SK-N-SH (cell line): ENCODE results near the gene HMGB2. TPM values are rescaled to one million over a fixed set of nuclear protein-coding genes. Genes with fewer than 3 reads are reported as not detected.

Experiments used
- CTCF ChIA-PET: fragments of 300-600, 350-600 bp; formaldehyde crosslinking; extraction: SDS; loops from one replicate; lab custom pipeline; 2021; lab: Yijun Ruan, JAX
- POLR2A ChIA-PET: fragments of 350-600 bp; sonication (Branson Sonifier 250); formaldehyde crosslinking; extraction: SDS; loops from one replicate; lab custom pipeline; 2020; ENCODE audit warnings: antibody characterized with exemption, inconsistent platforms; lab: Yijun Ruan, JAX
- DNase-seq: peaks from one replicate; pipeline ENCODE4 v3.0.0; 2012
- H2AFZ ChIP-seq: fragments of 200-600 bp; sonication (generic); 2 replicates; pipeline ENCODE4 v1.8.1; 2016; ENCODE audit warnings: antibody characterized with exemption, mild to moderate bottlenecking, low read depth
- H3F3A ChIP-seq: fragments of 200-600 bp; sonication (generic); replicated peaks from 2 replicates; pipeline ENCODE3; 2016; ENCODE audit warnings: antibody characterized with exemption, mild to moderate bottlenecking; ENCODE audit not compliant: insufficient read depth
- H3K27ac ChIP-seq, 2 experiments: fragments of 200-500 bp in 1 of 2; fragments of 200-600 bp in 1 of 2; sonication (Bioruptor generic) in 1 of 2; sonication (generic), shearing (Covaris generic) in 1 of 2; 2 replicates each; pipeline versions ENCODE4 v1.5.1 to v1.6.1; 2014 to 2016; ENCODE audit warnings: low read depth in 2 of 2, inconsistent platforms in 1 of 2, low read length in 1 of 2, mild to moderate bottlenecking in 1 of 2, mixed read lengths in 1 of 2
- H3K27me3 ChIP-seq: fragments of 200-600 bp; sonication (generic), shearing (Covaris generic); 2 replicates; pipeline ENCODE4 v1.6.1; 2016; ENCODE audit warnings: mixed run types; ENCODE audit not compliant: insufficient read depth
- H3K36me3 ChIP-seq, 2 experiments: fragments of 200-500 bp in 1 of 2; fragments of 200-600 bp in 1 of 2; sonication (Bioruptor generic) in 1 of 2; sonication (generic) in 1 of 2; replicated peaks in 1 of 2; 2 replicates each; pipeline versions ENCODE3 to v1.5.1; 2014 to 2016; ENCODE audit warnings: low read length in 1 of 2, mild to moderate bottlenecking in 1 of 2; ENCODE audit not compliant: insufficient read depth in 2 of 2, control insufficient read depth in 1 of 2
- H3K4me1 ChIP-seq, 2 experiments: fragments of 200-500 bp in 1 of 2; fragments of 200-600 bp in 1 of 2; sonication (Bioruptor generic) in 1 of 2; sonication (generic), shearing (Covaris generic) in 1 of 2; 2 replicates each; pipeline versions ENCODE4 v1.5.1 to v1.6.1; 2014 to 2016; ENCODE audit warnings: low read depth in 1 of 2, low read length in 1 of 2, mixed run types in 1 of 2; ENCODE audit not compliant: insufficient read depth in 2 of 2, control insufficient read depth in 1 of 2
- H3K4me2 ChIP-seq: fragments of 200-600 bp; sonication (generic), shearing (Covaris generic); 2 replicates; pipeline ENCODE4 v1.6.1; 2017; ENCODE audit warnings: mixed run types
- H3K4me3 ChIP-seq, 2 experiments: fragments of 200-500 bp in 1 of 2; fragments of 200-600 bp in 1 of 2; sonication (Bioruptor generic) in 1 of 2; sonication (generic), shearing (Covaris generic) in 1 of 2; 2 replicates each; pipeline versions ENCODE4 v1.5.1 to v1.8.1; 2014 to 2016; ENCODE audit warnings: low read depth in 2 of 2, inconsistent platforms in 1 of 2, low read length in 1 of 2, mild to moderate bottlenecking in 1 of 2, mixed read lengths in 1 of 2, moderate library complexity in 1 of 2
- H3K79me2 ChIP-seq: fragments of 200-600 bp; sonication (generic); 2 replicates; pipeline ENCODE4 v1.8.1; 2017; ENCODE audit warnings: mild to moderate bottlenecking; ENCODE audit not compliant: insufficient read depth
- H3K9ac ChIP-seq: fragments of 200-600 bp; sonication (generic); 2 replicates; pipeline ENCODE4 v1.6.1; 2017; ENCODE audit warnings: mixed run types
- H3K9me2 ChIP-seq: fragments of 200-600 bp; sonication (generic); 2 replicates; pipeline ENCODE4 v1.6.1; 2017; ENCODE audit warnings: mixed run types
- H3K9me3 ChIP-seq: fragments of 200-600 bp; sonication (generic); 2 replicates; pipeline ENCODE4 v1.6.1; 2017; ENCODE audit warnings: mixed run types, mild to moderate bottlenecking, moderate library complexity
- H4K20me1 ChIP-seq: fragments of 200-600 bp; sonication (generic); 2 replicates; pipeline ENCODE4 v1.6.1; 2017; ENCODE audit warnings: mild to moderate bottlenecking, mixed run types; ENCODE audit not compliant: insufficient read depth
- CHD2 ChIP-seq: fragments of 150-350 bp; IDR thresholded peaks from 2 replicates; pipeline ENCODE4 v1.6.1; 2018; ENCODE audit warnings: low read length; ENCODE audit not compliant: partially characterized antibody
- ELF1 ChIP-seq: IDR thresholded peaks from 2 replicates; pipeline ENCODE4 v1.4.0; 2012
- FOXJ3 ChIP-seq: sonication (generic); formaldehyde crosslinking; IDR thresholded peaks from 2 replicates; pipeline ENCODE4 v1.5.1; 2020; ENCODE audit warnings: mild to moderate bottlenecking, missing genetic modification reagents
- GABPA ChIP-seq: IDR thresholded peaks from 2 replicates; pipeline ENCODE4 v1.4.0; 2012; ENCODE audit warnings: low read depth, mild to moderate bottlenecking
- GATA2 ChIP-seq: sonication (generic); formaldehyde crosslinking; IDR thresholded peaks from 2 replicates; pipeline ENCODE4 v1.5.0; 2020; ENCODE audit warnings: mild to moderate bottlenecking, missing genetic modification reagents
- JUND ChIP-seq: IDR thresholded peaks from 2 replicates; pipeline ENCODE4 v1.4.0; 2012
- MEF2A ChIP-seq: IDR thresholded peaks from 2 replicates; pipeline ENCODE4 v1.4.0; 2012; ENCODE audit warnings: low read depth, borderline replicate concordance
- MXI1 ChIP-seq: IDR thresholded peaks from 2 replicates; pipeline ENCODE4 v1.6.1; 2012; ENCODE audit warnings: mild to moderate bottlenecking, low read depth, low read length, improper control_type of control experiment
- NFIC ChIP-seq: IDR thresholded peaks from 2 replicates; pipeline ENCODE4 v1.4.0; 2012; ENCODE audit warnings: borderline replicate concordance
- NRF1 ChIP-seq: IDR thresholded peaks from 2 replicates; pipeline ENCODE4 v1.6.1; 2012; ENCODE audit warnings: low read depth, mild to moderate bottlenecking, low read length
- RAD21 ChIP-seq: IDR thresholded peaks from 2 replicates; pipeline ENCODE4 v1.6.1; 2012; ENCODE audit warnings: mild to moderate bottlenecking, low read length
- RCOR1 ChIP-seq: fragments of 150-350 bp; IDR thresholded peaks from 2 replicates; pipeline ENCODE4 v1.6.1; 2017; ENCODE audit warnings: antibody characterized with exemption, low read length
- RFX5 ChIP-seq: IDR thresholded peaks from 2 replicates; pipeline ENCODE4 v1.6.1; 2012; ENCODE audit warnings: mild to moderate bottlenecking, improper control_type of control experiment, low read length
- RXRA ChIP-seq: IDR thresholded peaks from 2 replicates; pipeline ENCODE4 v1.4.0; 2012; ENCODE audit warnings: low read depth, mild to moderate bottlenecking, borderline replicate concordance
- SIN3A ChIP-seq: IDR thresholded peaks from 2 replicates; pipeline ENCODE4 v1.6.1; 2012; ENCODE audit warnings: low read depth, mild to moderate bottlenecking, low read length, moderate library complexity, borderline replicate concordance
- TAF1 ChIP-seq: IDR thresholded peaks from 2 replicates; pipeline ENCODE4 v1.6.1; 2012; ENCODE audit warnings: low read depth, mild to moderate bottlenecking, low read length, moderate library complexity, borderline replicate concordance
- TCF12 ChIP-seq: IDR thresholded peaks from 2 replicates; pipeline ENCODE4 v1.4.0; 2012
- TEAD4 ChIP-seq: IDR thresholded peaks from 2 replicates; pipeline ENCODE4 v1.4.0; 2012; ENCODE audit warnings: mild to moderate bottlenecking, borderline replicate concordance; ENCODE audit not compliant: insufficient read depth
- YY1 ChIP-seq: IDR thresholded peaks from 2 replicates; pipeline ENCODE4 v1.4.0; 2012; ENCODE audit warnings: low read depth, mild to moderate bottlenecking
- WGBS: methylation state at CpG from one replicate; pipeline ENCODE4 v1.1.6; 2017; ENCODE audit warnings: low lambda C conversion rate; 5-methylcytosine and 5-hydroxymethylcytosine counted together
- polyA plus RNA-seq, 3 experiments: library from polyadenylated mRNA; depleted of rRNA; stranded (reverse); fragments of >200 nt; gene quantifications; 2 replicates each; pipeline ENCODE4 v1.2.3, GENCODE V29; 2012
- TF ChIP-seq, protein P1 (sequence below): IDR thresholded peaks from 2 replicates; pipeline ENCODE4 v1.4.0; 2012; ENCODE audit warnings: low read depth, borderline replicate concordance
- TF ChIP-seq, protein P2 (sequence below): fragments of 150-350 bp; IDR thresholded peaks from 2 replicates; pipeline ENCODE4 v1.6.1; 2016; ENCODE audit warnings: mild to moderate bottlenecking, low read depth, low read length
- TF ChIP-seq, protein P3 (sequence below): IDR thresholded peaks from 2 replicates; pipeline ENCODE4 v1.4.0; 2012; ENCODE audit warnings: low read depth
- TF ChIP-seq, protein P4 (sequence below): IDR thresholded peaks from 2 replicates; pipeline ENCODE4 v1.6.1; 2012; ENCODE audit warnings: mild to moderate bottlenecking, low read depth, low read length, moderate library complexity
- TF ChIP-seq, protein P5 (sequence below): IDR thresholded peaks from 2 replicates; pipeline ENCODE4 v1.4.0; 2012; ENCODE audit warnings: low read depth, borderline replicate concordance
- TF ChIP-seq, protein P6 (sequence below): fragments of 200-600 bp; sonication (generic); IDR thresholded peaks from 2 replicates; pipeline ENCODE4 v1.6.1; 2017; ENCODE audit warnings: antibody characterized with exemption, mild to moderate bottlenecking, moderate library complexity

The HMGB2 gene
- polyA plus RNA-seq, 1 of the 3 experiments (the other 2 are of a cell fraction) = 130 TPM

DNA sequence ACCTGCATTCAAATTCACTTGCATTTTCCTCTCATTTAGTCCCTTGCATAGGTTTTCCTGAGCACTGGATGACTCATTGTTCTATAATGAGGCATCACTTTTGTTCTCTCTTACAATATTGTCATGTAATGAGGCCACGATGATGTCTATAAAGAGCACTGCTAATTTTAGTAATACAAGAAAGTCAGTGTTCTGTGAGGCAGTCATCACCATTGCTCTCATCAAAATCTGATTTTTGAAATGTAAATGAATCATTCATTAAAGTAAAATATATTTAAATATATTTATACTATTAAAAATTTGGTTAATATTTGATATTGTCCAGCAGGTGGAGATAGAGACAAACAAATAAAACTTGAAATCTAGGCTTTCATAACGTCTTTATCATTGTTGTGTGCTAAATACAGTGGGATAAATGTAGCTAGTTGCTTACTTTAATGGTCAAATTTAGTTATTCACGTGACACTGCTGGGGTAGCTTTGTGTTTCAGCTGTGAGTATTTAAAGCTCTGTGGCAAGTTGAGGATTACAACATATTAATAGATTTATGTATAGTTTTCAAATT is 15.4 kb downstream of the HMGB2 start:
- Histone ChIP-seq H3K9ac (no peak overlapping the region), H3F3A (peaks cover 31% of the 10 kb centered on the region), H3K79me2 (no peaks in the 10 kb centered on the region), H3K9me3 (no peaks in the 10 kb centered on the region; the same call in 1 of the 2 replicates), H3K27me3 (no peaks in the 10 kb centered on the region), H3K9me2 (no peaks in the 10 kb centered on the region), H3K4me2 (no peak overlapping the region; the same call in 1 of the 2 replicates), H3K4me1 (peaks cover 0 to 21% of the 10 kb centered on the region in 2 experiments; a peak in 3 of 4 replicates), H3K27ac (peak overlapping the region in 1 of 2 experiments; percentile 37; a peak in 3 of 4 replicates), H3K36me3 (peaks cover 24 to 34% of the 10 kb centered on the region in 2 experiments), H2AFZ (peak overlapping the region; percentile 70; the same call in 1 of the 2 replicates), H3K4me3 (no peak overlapping the region), H4K20me1 (no peaks in the 10 kb centered on the region)
- ChIA-PET CTCF (interaction anchor here (0.5 to 7.6 kb wide), 38 partner anchors 9 to 901 kb away, joined by 3 to 82 read pairs (median 4); no protein-coding TSS in a partner anchor), POLR2A (interaction anchor here (0.8 kb wide), 1 partner anchor 199 kb away, joined by 3 read pairs; no protein-coding TSS in a partner anchor)
- 2% methylated on average over 3 of the region's 3 CpGs for WGBS
- DNase-seq = peak; percentile 18
- peak; percentile 68 for TF ChIP-seq RAD21
- no peak for TF ChIP-seq SIN3A
- no peak for TF ChIP-seq CHD2
- TF ChIP-seq TCF12 = no peak
- TF ChIP-seq RFX5 = no peak
- no peak for TF ChIP-seq NRF1
- TF ChIP-seq RXRA = no peak
- TF ChIP-seq TAF1 = no peak
- TF ChIP-seq, protein P1, sequence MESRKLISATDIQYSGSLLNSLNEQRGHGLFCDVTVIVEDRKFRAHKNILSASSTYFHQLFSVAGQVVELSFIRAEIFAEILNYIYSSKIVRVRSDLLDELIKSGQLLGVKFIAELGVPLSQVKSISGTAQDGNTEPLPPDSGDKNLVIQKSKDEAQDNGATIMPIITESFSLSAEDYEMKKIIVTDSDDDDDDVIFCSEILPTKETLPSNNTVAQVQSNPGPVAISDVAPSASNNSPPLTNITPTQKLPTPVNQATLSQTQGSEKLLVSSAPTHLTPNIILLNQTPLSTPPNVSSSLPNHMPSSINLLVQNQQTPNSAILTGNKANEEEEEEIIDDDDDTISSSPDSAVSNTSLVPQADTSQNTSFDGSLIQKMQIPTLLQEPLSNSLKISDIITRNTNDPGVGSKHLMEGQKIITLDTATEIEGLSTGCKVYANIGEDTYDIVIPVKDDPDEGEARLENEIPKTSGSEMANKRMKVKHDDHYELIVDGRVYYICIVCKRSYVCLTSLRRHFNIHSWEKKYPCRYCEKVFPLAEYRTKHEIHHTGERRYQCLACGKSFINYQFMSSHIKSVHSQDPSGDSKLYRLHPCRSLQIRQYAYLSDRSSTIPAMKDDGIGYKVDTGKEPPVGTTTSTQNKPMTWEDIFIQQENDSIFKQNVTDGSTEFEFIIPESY = no peak
- TF ChIP-seq RCOR1 = no peak
- TF ChIP-seq, protein P2, sequence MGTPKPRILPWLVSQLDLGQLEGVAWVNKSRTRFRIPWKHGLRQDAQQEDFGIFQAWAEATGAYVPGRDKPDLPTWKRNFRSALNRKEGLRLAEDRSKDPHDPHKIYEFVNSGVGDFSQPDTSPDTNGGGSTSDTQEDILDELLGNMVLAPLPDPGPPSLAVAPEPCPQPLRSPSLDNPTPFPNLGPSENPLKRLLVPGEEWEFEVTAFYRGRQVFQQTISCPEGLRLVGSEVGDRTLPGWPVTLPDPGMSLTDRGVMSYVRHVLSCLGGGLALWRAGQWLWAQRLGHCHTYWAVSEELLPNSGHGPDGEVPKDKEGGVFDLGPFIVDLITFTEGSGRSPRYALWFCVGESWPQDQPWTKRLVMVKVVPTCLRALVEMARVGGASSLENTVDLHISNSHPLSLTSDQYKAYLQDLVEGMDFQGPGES = no peak
- TF ChIP-seq, protein P3, sequence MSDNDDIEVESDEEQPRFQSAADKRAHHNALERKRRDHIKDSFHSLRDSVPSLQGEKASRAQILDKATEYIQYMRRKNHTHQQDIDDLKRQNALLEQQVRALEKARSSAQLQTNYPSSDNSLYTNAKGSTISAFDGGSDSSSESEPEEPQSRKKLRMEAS = no peak
- TF ChIP-seq FOXJ3 (CRISPR knock-in tag) = no peak
- TF ChIP-seq, protein P4, sequence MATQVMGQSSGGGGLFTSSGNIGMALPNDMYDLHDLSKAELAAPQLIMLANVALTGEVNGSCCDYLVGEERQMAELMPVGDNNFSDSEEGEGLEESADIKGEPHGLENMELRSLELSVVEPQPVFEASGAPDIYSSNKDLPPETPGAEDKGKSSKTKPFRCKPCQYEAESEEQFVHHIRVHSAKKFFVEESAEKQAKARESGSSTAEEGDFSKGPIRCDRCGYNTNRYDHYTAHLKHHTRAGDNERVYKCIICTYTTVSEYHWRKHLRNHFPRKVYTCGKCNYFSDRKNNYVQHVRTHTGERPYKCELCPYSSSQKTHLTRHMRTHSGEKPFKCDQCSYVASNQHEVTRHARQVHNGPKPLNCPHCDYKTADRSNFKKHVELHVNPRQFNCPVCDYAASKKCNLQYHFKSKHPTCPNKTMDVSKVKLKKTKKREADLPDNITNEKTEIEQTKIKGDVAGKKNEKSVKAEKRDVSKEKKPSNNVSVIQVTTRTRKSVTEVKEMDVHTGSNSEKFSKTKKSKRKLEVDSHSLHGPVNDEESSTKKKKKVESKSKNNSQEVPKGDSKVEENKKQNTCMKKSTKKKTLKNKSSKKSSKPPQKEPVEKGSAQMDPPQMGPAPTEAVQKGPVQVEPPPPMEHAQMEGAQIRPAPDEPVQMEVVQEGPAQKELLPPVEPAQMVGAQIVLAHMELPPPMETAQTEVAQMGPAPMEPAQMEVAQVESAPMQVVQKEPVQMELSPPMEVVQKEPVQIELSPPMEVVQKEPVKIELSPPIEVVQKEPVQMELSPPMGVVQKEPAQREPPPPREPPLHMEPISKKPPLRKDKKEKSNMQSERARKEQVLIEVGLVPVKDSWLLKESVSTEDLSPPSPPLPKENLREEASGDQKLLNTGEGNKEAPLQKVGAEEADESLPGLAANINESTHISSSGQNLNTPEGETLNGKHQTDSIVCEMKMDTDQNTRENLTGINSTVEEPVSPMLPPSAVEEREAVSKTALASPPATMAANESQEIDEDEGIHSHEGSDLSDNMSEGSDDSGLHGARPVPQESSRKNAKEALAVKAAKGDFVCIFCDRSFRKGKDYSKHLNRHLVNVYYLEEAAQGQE = no peak
- peak; percentile 52 for TF ChIP-seq JUND
- TF ChIP-seq GATA2 (CRISPR knock-in tag) = no peak
- TF ChIP-seq, protein P5, sequence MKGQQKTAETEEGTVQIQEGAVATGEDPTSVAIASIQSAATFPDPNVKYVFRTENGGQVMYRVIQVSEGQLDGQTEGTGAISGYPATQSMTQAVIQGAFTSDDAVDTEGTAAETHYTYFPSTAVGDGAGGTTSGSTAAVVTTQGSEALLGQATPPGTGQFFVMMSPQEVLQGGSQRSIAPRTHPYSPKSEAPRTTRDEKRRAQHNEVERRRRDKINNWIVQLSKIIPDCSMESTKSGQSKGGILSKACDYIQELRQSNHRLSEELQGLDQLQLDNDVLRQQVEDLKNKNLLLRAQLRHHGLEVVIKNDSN = no peak
- no peak for TF ChIP-seq MEF2A
- TF ChIP-seq, protein P6, sequence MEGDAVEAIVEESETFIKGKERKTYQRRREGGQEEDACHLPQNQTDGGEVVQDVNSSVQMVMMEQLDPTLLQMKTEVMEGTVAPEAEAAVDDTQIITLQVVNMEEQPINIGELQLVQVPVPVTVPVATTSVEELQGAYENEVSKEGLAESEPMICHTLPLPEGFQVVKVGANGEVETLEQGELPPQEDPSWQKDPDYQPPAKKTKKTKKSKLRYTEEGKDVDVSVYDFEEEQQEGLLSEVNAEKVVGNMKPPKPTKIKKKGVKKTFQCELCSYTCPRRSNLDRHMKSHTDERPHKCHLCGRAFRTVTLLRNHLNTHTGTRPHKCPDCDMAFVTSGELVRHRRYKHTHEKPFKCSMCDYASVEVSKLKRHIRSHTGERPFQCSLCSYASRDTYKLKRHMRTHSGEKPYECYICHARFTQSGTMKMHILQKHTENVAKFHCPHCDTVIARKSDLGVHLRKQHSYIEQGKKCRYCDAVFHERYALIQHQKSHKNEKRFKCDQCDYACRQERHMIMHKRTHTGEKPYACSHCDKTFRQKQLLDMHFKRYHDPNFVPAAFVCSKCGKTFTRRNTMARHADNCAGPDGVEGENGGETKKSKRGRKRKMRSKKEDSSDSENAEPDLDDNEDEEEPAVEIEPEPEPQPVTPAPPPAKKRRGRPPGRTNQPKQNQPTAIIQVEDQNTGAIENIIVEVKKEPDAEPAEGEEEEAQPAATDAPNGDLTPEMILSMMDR = peak; percentile 50
- no peak for TF ChIP-seq TEAD4
- TF ChIP-seq YY1 = no peak
- no peak for TF ChIP-seq ELF1
- TF ChIP-seq GABPA = no peak
- no peak for TF ChIP-seq NFIC
- TF ChIP-seq MXI1 = no peak
